Measurements from ENCODE around the gene ZNF205.
A peak's percentile ranks its signal among the peaks of the same experiment; 100 is the strongest.

The ZNF205 gene

GRCh38 chr16:3113765-3114479, 1.5 kb downstream of the ZNF205 start:
- peak; percentile 8 for ATAC-seq
- peaks cover 50% of the 10 kb centered on the region for H3K27me3 Mint-ChIP-seq
- H3K36me3 Mint-ChIP-seq, result peaks cover 5% of the 10 kb centered on the region
- H3K27ac Mint-ChIP-seq, result no peak overlapping the region
- no peak overlapping the region for H3K4me3 Mint-ChIP-seq
- no peaks in the 10 kb centered on the region for H3K9me3 Mint-ChIP-seq
- no peaks in the 10 kb centered on the region for H3K4me1 Mint-ChIP-seq

- H3K27ac Mint-ChIP-seq, result no peak overlapping the region
- no peaks in the 10 kb centered on the region for H3K4me1 Mint-ChIP-seq
- H3K36me3 Mint-ChIP-seq, result peaks cover 5% of the 10 kb centered on the region
Observed at GRCh38 chr16:3115003-3115402, 2.6 kb downstream of the ZNF205 start.

GRCh38 chr16:3115561-3115960, 3.2 kb downstream of the ZNF205 start:
- no peaks in the 10 kb centered on the region for H3K4me1 Mint-ChIP-seq
- ATAC-seq, result no peak
- peaks cover 45% of the 10 kb centered on the region for H3K27me3 Mint-ChIP-seq
- H3K4me3 Mint-ChIP-seq, result no peak overlapping the region
- no peak overlapping the region for H3K27ac Mint-ChIP-seq
- H3K9me3 Mint-ChIP-seq, result no peaks in the 10 kb centered on the region
- peaks cover 5% of the 10 kb centered on the region for H3K36me3 Mint-ChIP-seq

More at GRCh38 chr16:3115003-3115402, 2.6 kb downstream of the ZNF205 start:
- no peak for ATAC-seq
- Mint-ChIP-seq H3K27me3 (peaks cover 50% of the 10 kb centered on the region), H3K9me3 (no peaks in the 10 kb centered on the region), H3K4me3 (no peak overlapping the region)

- Mint-ChIP-seq H3K9me3 (no peaks in the 10 kb centered on the region), H3K27ac (no peak overlapping the region), H3K27me3 (peaks cover 27% of the 10 kb centered on the region), H3K4me1 (peaks cover 7% of the 10 kb centered on the region), H3K4me3 (no peak overlapping the region), H3K36me3 (peaks cover 5% of the 10 kb centered on the region)
- ATAC-seq, result no peak
Observed at GRCh38 chr16:3118204-3118790, 5.9 kb downstream of the ZNF205 start.

GRCh38 chr16:3118846-3119245, 6.5 kb downstream of the ZNF205 start:
- no peak for ATAC-seq
- no peak overlapping the region for H3K27ac Mint-ChIP-seq

GRCh38 chr16:3119286-3119685, 6.9 kb downstream of the ZNF205 start:
- H3K4me3 Mint-ChIP-seq, result no peak overlapping the region
- H3K36me3 Mint-ChIP-seq, result peaks cover 5% of the 10 kb centered on the region
- no peak for ATAC-seq
- peaks cover 19% of the 10 kb centered on the region for H3K27me3 Mint-ChIP-seq
- H3K4me1 Mint-ChIP-seq, result peaks cover 13% of the 10 kb centered on the region
- H3K27ac Mint-ChIP-seq, result no peak overlapping the region
- no peaks in the 10 kb centered on the region for H3K9me3 Mint-ChIP-seq

More at GRCh38 chr16:3118846-3119245, 6.5 kb downstream of the ZNF205 start:
- Mint-ChIP-seq H3K27me3 (peaks cover 22% of the 10 kb centered on the region), H3K9me3 (no peaks in the 10 kb centered on the region), H3K4me1 (peaks cover 12% of the 10 kb centered on the region), H3K36me3 (peaks cover 5% of the 10 kb centered on the region), H3K4me3 (no peak overlapping the region)

- Mint-ChIP-seq H3K9me3 (no peaks in the 10 kb centered on the region), H3K36me3 (peaks cover under 1% of the 10 kb centered on the region), H3K27ac (no peak overlapping the region), H3K4me1 (peaks cover 18% of the 10 kb centered on the region), H3K27me3 (peaks cover 13% of the 10 kb centered on the region), H3K4me3 (no peak overlapping the region)
- ATAC-seq, result no peak
Observed at GRCh38 chr16:3119701-3120408, 7.5 kb downstream of the ZNF205 start.

GRCh38 chr16:3120435-3120834, 8.0 kb downstream of the ZNF205 start:
- H3K9me3 Mint-ChIP-seq, result no peaks in the 10 kb centered on the region
- ATAC-seq, result no peak
- no peaks in the 10 kb centered on the region for H3K36me3 Mint-ChIP-seq
- H3K27me3 Mint-ChIP-seq, result peaks cover 7% of the 10 kb centered on the region
- H3K4me1 Mint-ChIP-seq, result peaks cover 24% of the 10 kb centered on the region
- H3K4me3 Mint-ChIP-seq, result no peak overlapping the region
- no peak overlapping the region for H3K27ac Mint-ChIP-seq

- no peak overlapping the region for H3K4me3 Mint-ChIP-seq
Observed at GRCh38 chr16:3121851-3122467, 9.6 kb downstream of the ZNF205 start.

GRCh38 chr16:3122926-3123570, 10.7 kb downstream of the ZNF205 start:
- peaks cover 34% of the 10 kb centered on the region for H3K4me1 Mint-ChIP-seq
- H3K4me3 Mint-ChIP-seq, result peak overlapping the region; percentile 98
- H3K9me3 Mint-ChIP-seq, result no peaks in the 10 kb centered on the region
- peak overlapping the region; percentile 95 for H3K27ac Mint-ChIP-seq
- ATAC-seq, result no peak
- H3K36me3 Mint-ChIP-seq, result peaks cover 6% of the 10 kb centered on the region
- H3K27me3 Mint-ChIP-seq, result no peaks in the 10 kb centered on the region

More at GRCh38 chr16:3121851-3122467, 9.6 kb downstream of the ZNF205 start:
- Mint-ChIP-seq H3K27me3 (no peaks in the 10 kb centered on the region), H3K9me3 (no peaks in the 10 kb centered on the region), H3K36me3 (peaks cover 6% of the 10 kb centered on the region), H3K4me1 (peaks cover 33% of the 10 kb centered on the region), H3K27ac (no peak overlapping the region)
- no peak for ATAC-seq

GRCh38 chr16:3123986-3124886, 11.8 kb downstream of the ZNF205 start:
- peak overlapping the region; percentile 98 for H3K4me3 Mint-ChIP-seq
- no peaks in the 10 kb centered on the region for H3K9me3 Mint-ChIP-seq
- H3K36me3 Mint-ChIP-seq, result peaks cover 6% of the 10 kb centered on the region
- peak overlapping the region; percentile 95 for H3K27ac Mint-ChIP-seq
- H3K4me1 Mint-ChIP-seq, result peaks cover 40% of the 10 kb centered on the region
- peak; percentile 95 for ATAC-seq
- H3K27me3 Mint-ChIP-seq, result no peaks in the 10 kb centered on the region

- H3K36me3 Mint-ChIP-seq, result peaks cover 12% of the 10 kb centered on the region
- no peak overlapping the region for H3K4me3 Mint-ChIP-seq
- ATAC-seq, result no peak
- peak overlapping the region; percentile 37 for H3K27ac Mint-ChIP-seq
- H3K27me3 Mint-ChIP-seq, result no peaks in the 10 kb centered on the region
- no peaks in the 10 kb centered on the region for H3K9me3 Mint-ChIP-seq
- H3K4me1 Mint-ChIP-seq, result peaks cover 57% of the 10 kb centered on the region
Observed at GRCh38 chr16:3127745-3128144, 15.4 kb downstream of the ZNF205 start.

GRCh38 chr16:3129137-3130131, 17.0 kb downstream of the ZNF205 start:
- peak; percentile 83 for ATAC-seq
- H3K4me1 Mint-ChIP-seq, result peaks cover 58% of the 10 kb centered on the region
- no peaks in the 10 kb centered on the region for H3K9me3 Mint-ChIP-seq
- H3K4me3 Mint-ChIP-seq, result peak overlapping the region; percentile 90
- no peaks in the 10 kb centered on the region for H3K27me3 Mint-ChIP-seq
- H3K27ac Mint-ChIP-seq, result peak overlapping the region; percentile 81
- peaks cover 12% of the 10 kb centered on the region for H3K36me3 Mint-ChIP-seq
